H1 (cell line): ENCODE results near the gene C19orf47. TPM values are rescaled to one million over a fixed set of nuclear protein-coding genes. Genes with fewer than 3 reads are reported as not detected.

Experiments used
- CHD7 ChIP-seq: fragments of 300-600 bp; sonication (generic); IDR thresholded peaks from 2 replicates; pipeline ENCODE4 v1.7.1; 2012; ENCODE audit warnings: low read length, moderate library complexity, mild to moderate bottlenecking, inconsistent platforms; ENCODE audit not compliant: insufficient replicate concordance
- polyA plus RNA-seq, 7 experiments: library from polyadenylated mRNA; depleted of rRNA in 3 of 7; stranded (reverse) in 5 of 7; unstranded in 2 of 7; fragments of >200 nt in 5 of 7; fragments of 200-250 nt in 2 of 7; gene quantifications; 1 replicate in 5 of 7; 2 replicates in 1 of 7; 4 replicates in 1 of 7; pipeline versions ENCODE4 v1.2.1 to v1.2.3, GENCODE V29; 2011 to 2013; ENCODE audit warnings: missing spikeins in 2 of 7, mixed read lengths in 2 of 7
- total RNA-seq: library from RNA; stranded (reverse); fragmentation: NEBNext Ultra II Directional; extraction: Animal tissue kit (Norgen Biotek cat#: 25700); gene quantifications from 2 replicates; pipeline ENCODE4 v1.2.1, GENCODE V29; 2021

C19orf47 gene
- total and polyA plus RNA-seq, 2 of the 8 experiments (the other 6 are each of a cell fraction or from before 2014, with no cell fraction given), result 17.8 to 27.3 TPM

GRCh38 chr19:40326201-40326600 lies 22.0 kb downstream of the C19orf47 start (continued):
- no peak for TF ChIP-seq CHD7
